Measurements from ENCODE around the gene CCDC54.
"Not testable (repeated sequence)": the region's sequence is repeated elsewhere in the genome, so short reads cannot be mapped to it uniquely, and the experiment has no call there.

CCDC54 gene

GRCh38 chr3:107377151-107377550 lies at the start of gene CCDC54:
Gene CCDC54, plus strand, starts transcription at chr3:107377439. Its CDS starts 149 bp downstream, at chr3:107377588.
- no peak for TF ChIP-seq CTCF (IDR thresholded peaks at IDR 0.05; ENCODE audit: low read depth, low read length, missing control alignments)
- no peak for DNase-seq (ENCODE audit: low read depth)
- in situ Hi-C loops (cut with HindIII; ENCODE audit: low sequenced_read_pairs), result no loop called here

DNA sequence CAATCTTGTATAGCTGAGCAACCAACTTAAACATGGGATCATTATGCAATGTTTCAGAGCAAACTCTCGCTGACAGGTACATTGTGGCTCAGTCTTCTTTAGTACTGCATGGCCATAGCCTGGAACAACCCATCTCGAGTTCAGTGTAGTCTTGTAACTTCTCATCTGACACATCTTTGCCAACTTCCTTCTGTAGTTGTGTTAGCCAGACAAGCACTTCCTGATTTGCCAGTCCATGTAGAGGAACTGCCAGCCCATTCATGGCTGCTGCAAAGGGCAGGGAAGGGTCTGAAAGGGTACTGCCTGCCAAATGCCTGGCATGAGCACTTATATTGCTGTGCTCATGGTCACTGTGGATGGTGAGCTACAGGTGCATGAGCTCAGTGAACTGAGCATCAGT lies 49.2 kb upstream of the CCDC54 start:
- DNase-seq (ENCODE audit: low read depth), result no peak
- no peak overlapping the region for H3K4me3 ChIP-seq (ENCODE audit: low read depth, low read length)
- TF ChIP-seq CTCF (IDR thresholded peaks at IDR 0.05; ENCODE audit: low read depth, low read length, missing control alignments), result no peak
- in situ Hi-C loops (cut with HindIII; ENCODE audit: low sequenced_read_pairs), result no loop called here

More at GRCh38 chr3:107377151-107377550, at the start of gene CCDC54:
- no peak within 1 kb of the TSS for H3K4me3 ChIP-seq (ENCODE audit: low read depth, low read length)

GRCh38 chr3:107329088-107329487 lies 48.2 kb upstream of the CCDC54 start:
- no peak for DNase-seq (ENCODE audit: low read depth)
- no peak for TF ChIP-seq CTCF (IDR thresholded peaks at IDR 0.05; ENCODE audit: low read depth, low read length, missing control alignments)
- no peak overlapping the region for H3K4me3 ChIP-seq (ENCODE audit: low read depth, low read length)
- in situ Hi-C loops (cut with HindIII; ENCODE audit: low sequenced_read_pairs), result no loop called here

DNA sequence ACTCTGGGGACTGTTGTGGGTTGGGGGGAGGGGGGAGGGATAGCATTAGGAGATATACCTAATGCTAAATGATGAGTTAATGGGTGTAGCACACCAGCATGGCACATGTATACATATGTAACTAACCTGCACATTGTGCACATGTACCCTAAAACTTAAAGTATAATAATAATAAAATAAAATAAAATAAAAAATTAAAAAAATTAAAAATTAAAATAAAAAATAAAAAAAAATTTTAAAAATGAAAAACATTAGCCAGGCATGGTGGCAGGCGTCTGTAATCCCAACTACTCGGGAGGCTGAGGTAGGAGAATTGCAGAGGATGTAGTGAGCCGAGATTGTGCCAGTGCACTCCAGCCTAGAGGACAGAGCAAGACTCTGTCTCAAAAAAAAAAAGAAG lies 37.5 kb upstream of the CCDC54 start:
- in situ Hi-C loops (cut with HindIII; ENCODE audit: low sequenced_read_pairs); H3K4me3 ChIP-seq (ENCODE audit: low read depth, low read length); DNase-seq (ENCODE audit: low read depth): not testable (repeated sequence)

DNA sequence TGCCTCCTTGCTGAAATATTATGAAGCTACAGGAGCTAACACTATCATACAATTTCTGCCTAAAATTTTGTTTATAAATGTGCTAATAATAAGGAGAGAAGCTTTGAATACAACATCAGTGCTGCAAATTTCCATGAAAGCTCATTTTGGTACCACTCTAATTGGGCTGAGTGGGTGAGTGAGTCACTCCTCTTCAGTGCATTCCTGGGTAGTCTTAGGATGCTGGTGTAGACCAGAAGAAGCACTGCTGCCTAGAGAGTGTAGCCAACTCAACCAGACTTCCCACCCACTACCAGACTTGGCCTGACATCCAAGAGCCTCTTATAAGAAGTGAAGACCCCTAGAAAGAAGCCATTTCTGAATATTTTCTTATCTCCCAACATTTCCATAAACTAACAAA lies 32.5 kb upstream of the CCDC54 start:
- no peak for DNase-seq (ENCODE audit: low read depth)
- no peak overlapping the region for H3K4me3 ChIP-seq (ENCODE audit: low read depth, low read length)
- in situ Hi-C loops (cut with HindIII; ENCODE audit: low sequenced_read_pairs), result no loop called here
- no peak for TF ChIP-seq CTCF (IDR thresholded peaks at IDR 0.05; ENCODE audit: low read depth, low read length, missing control alignments)

DNA sequence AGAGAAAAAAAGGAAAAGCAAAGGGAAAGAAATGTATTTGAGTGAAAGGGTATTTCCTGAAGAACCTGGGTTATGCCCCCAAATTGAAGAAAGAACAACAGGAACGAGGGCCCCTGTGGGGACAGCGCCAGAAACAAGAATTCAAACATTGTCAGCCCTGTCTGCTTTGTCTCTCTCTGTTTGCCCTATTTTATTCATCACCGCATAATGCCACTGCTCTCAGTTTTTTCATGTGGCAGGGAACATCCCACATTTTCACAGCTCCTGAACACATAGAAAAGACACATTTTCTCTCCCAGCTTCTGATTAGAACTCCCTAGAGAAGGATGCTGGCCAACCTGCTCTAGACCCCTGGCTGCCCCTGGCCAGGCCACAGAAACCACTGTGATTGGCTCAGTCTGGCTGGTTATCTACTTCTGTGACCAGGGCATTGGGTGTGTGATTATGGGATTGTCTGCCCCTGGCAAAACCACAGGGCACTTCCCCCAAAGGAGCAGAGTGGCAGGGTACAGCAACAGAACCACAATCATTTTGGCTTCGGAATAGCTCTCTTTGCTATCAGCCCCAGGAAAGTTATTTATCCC lies 31.3 kb upstream of the CCDC54 start:
- DNase-seq (ENCODE audit: low read depth), result no peak
- TF ChIP-seq CTCF (IDR thresholded peaks at IDR 0.05; ENCODE audit: low read depth, low read length, missing control alignments), result no peak
- no peak overlapping the region for H3K4me3 ChIP-seq (ENCODE audit: low read depth, low read length)
- in situ Hi-C loops (cut with HindIII; ENCODE audit: low sequenced_read_pairs), result no loop called here

- no peak overlapping the region for H3K4me3 ChIP-seq (ENCODE audit: low read depth, low read length)
- no peak for DNase-seq (ENCODE audit: low read depth)
- in situ Hi-C loops (cut with HindIII; ENCODE audit: low sequenced_read_pairs), result no loop called here
- no peak for TF ChIP-seq CTCF (IDR thresholded peaks at IDR 0.05; ENCODE audit: low read depth, low read length, missing control alignments)
These were observed 30.7 kb upstream of the CCDC54 start for GRCh38 chr3:107346564-107346963.
